ENCODE results near the gene JAZF1.
A peak's percentile ranks its signal among the peaks of the same experiment; 100 is the strongest.

The JAZF1 gene

GRCh38 chr7:28091190-28091589 is 89.4 kb downstream of the JAZF1 start:
- in situ Hi-C loops (cut with HindIII; ENCODE audit: low pct_ligation_motif_present, low pct_unique_long_range_greater_than_20kb, low sequenced_read_pairs): no loop called here

GRCh38 chr7:28088901-28089714 is 91.5 kb downstream of the JAZF1 start:
- DNase-seq: no peak
- in situ Hi-C loops (cut with HindIII; ENCODE audit: low pct_ligation_motif_present, low pct_unique_long_range_greater_than_20kb, low sequenced_read_pairs): no loop called here

More at GRCh38 chr7:28091190-28091589, 89.4 kb downstream of the JAZF1 start:
- no peak for DNase-seq

GRCh38 chr7:28088032-28088431 is 92.6 kb downstream of the JAZF1 start:
- in situ Hi-C loops (cut with HindIII; ENCODE audit: low pct_ligation_motif_present, low pct_unique_long_range_greater_than_20kb, low sequenced_read_pairs): no loop called here

GRCh38 chr7:28086198-28086597 is 94.4 kb downstream of the JAZF1 start:
- DNase-seq: no peak
- in situ Hi-C loops (cut with HindIII; ENCODE audit: low pct_ligation_motif_present, low pct_unique_long_range_greater_than_20kb, low sequenced_read_pairs): no loop called here

More at GRCh38 chr7:28088032-28088431, 92.6 kb downstream of the JAZF1 start:
- DNase-seq: no peak

- no peak for DNase-seq
- in situ Hi-C loops (cut with HindIII; ENCODE audit: low pct_ligation_motif_present, low pct_unique_long_range_greater_than_20kb, low sequenced_read_pairs): no loop called here
These were observed 96.3 kb downstream of the JAZF1 start for GRCh38 chr7:28083998-28084985.

GRCh38 chr7:28083164-28083997 is 97.2 kb downstream of the JAZF1 start:
- DNase-seq: no peak
- in situ Hi-C loops (cut with HindIII; ENCODE audit: low pct_ligation_motif_present, low pct_unique_long_range_greater_than_20kb, low sequenced_read_pairs): no loop called here

GRCh38 chr7:28082071-28082470 is 98.5 kb downstream of the JAZF1 start:
- no peak for DNase-seq
- in situ Hi-C loops (cut with HindIII; ENCODE audit: low pct_ligation_motif_present, low pct_unique_long_range_greater_than_20kb, low sequenced_read_pairs): no loop called here

GRCh38 chr7:28081016-28081415 is 99.6 kb downstream of the JAZF1 start:
- DNase-seq: no peak
- in situ Hi-C loops (cut with HindIII; ENCODE audit: low pct_ligation_motif_present, low pct_unique_long_range_greater_than_20kb, low sequenced_read_pairs): no loop called here

GRCh38 chr7:28078036-28078901 is 102.3 kb downstream of the JAZF1 start:
- in situ Hi-C loops (cut with HindIII; ENCODE audit: low pct_ligation_motif_present, low pct_unique_long_range_greater_than_20kb, low sequenced_read_pairs): no loop called here
- peak; percentile 75 for DNase-seq

- DNase-seq: no peak
- in situ Hi-C loops (cut with HindIII; ENCODE audit: low pct_ligation_motif_present, low pct_unique_long_range_greater_than_20kb, low sequenced_read_pairs): no loop called here
These were observed 103.0 kb downstream of the JAZF1 start for GRCh38 chr7:28077616-28078015.

- in situ Hi-C loops (cut with HindIII; ENCODE audit: low pct_ligation_motif_present, low pct_unique_long_range_greater_than_20kb, low sequenced_read_pairs): no loop called here
- DNase-seq: no peak
These were observed 104.0 kb downstream of the JAZF1 start for GRCh38 chr7:28076423-28077200.

- in situ Hi-C loops (cut with HindIII; ENCODE audit: low pct_ligation_motif_present, low pct_unique_long_range_greater_than_20kb, low sequenced_read_pairs): no loop called here
- DNase-seq: no peak
These were observed 104.8 kb downstream of the JAZF1 start for GRCh38 chr7:28075674-28076358.

GRCh38 chr7:28072876-28073514 is 107.6 kb downstream of the JAZF1 start:
- in situ Hi-C loops (cut with HindIII; ENCODE audit: low pct_ligation_motif_present, low pct_unique_long_range_greater_than_20kb, low sequenced_read_pairs): no loop called here
- DNase-seq: no peak

- no peak for DNase-seq
- in situ Hi-C loops (cut with HindIII; ENCODE audit: low pct_ligation_motif_present, low pct_unique_long_range_greater_than_20kb, low sequenced_read_pairs): no loop called here
These were observed 109.0 kb downstream of the JAZF1 start for GRCh38 chr7:28071570-28071969.

- no peak for DNase-seq
- in situ Hi-C loops (cut with HindIII; ENCODE audit: low pct_ligation_motif_present, low pct_unique_long_range_greater_than_20kb, low sequenced_read_pairs): no loop called here
These were observed 110.1 kb downstream of the JAZF1 start for GRCh38 chr7:28070297-28071055.

Measured in ACHN (cell line).